T-helper 1 cell treated with Interleukin-12 subunit alpha and Interleukin-12 subunit beta and Interleukin-4 antibody, amounts not matched to agents 30 ng/mL and 1 ng/mL, for 36 hours (primary cell): ENCODE results near the gene AMMECR1. TPM values are rescaled to one million over a fixed set of nuclear protein-coding genes. Genes with fewer than 3 reads are reported as not detected.
"Not testable (repeated sequence)": the region's sequence is repeated elsewhere in the genome, so short reads cannot be mapped to it uniquely, and the experiment has no call there.

Source experiments
- intact Hi-C: fragments of 100-400 bp; cut with micrococcal nuclease; formaldehyde crosslinking; loops from one replicate; pipeline ENCODE4 v1.15.1; 2024
- total RNA-seq: library from RNA; stranded (reverse); gene quantifications from 2 replicates; pipeline ENCODE4 v1.2.3, GENCODE V29; 2022

AMMECR1 gene
- 11.1 and 11.7 TPM in 2 replicates for total RNA-seq

GRCh38 chrX:110317820-110318663, at the start of gene AMMECR1:
Gene AMMECR1 (minus strand): TSS chrX:110318085. CDS start chrX:110318071, 14 bp downstream.
- intact Hi-C loops, result loop anchor here (1.0 to 5.0 kb wide), 9 partner anchors 88 to 1364 kb away; partner anchors contain the start of genes ACSL4, ALG13 and NXT2

GRCh38 chrX:110363244-110363643, 45.4 kb upstream of the AMMECR1 start:
- intact Hi-C loops, result no loop called here

- intact Hi-C loops, result no loop called here
These were observed 41.4 kb upstream of the AMMECR1 start for GRCh38 chrX:110359273-110359672.

- intact Hi-C loops, result no loop called here
These were observed 40.7 kb upstream of the AMMECR1 start, which contains the start of gene RTL9 for GRCh38 chrX:110358548-110358947. Gene RTL9 (plus strand): TSS chrX:110358848. CDS start chrX:110450618, 91,770 bp downstream.

GRCh38 chrX:110346681-110347080, 28.8 kb upstream of the AMMECR1 start:
- intact Hi-C loops, result no loop called here

GRCh38 chrX:110341189-110342035, 23.5 kb upstream of the AMMECR1 start:
- intact Hi-C loops, result no loop called here

GRCh38 chrX:110338935-110339334, 21.1 kb upstream of the AMMECR1 start:
- intact Hi-C loops, result no loop called here

GRCh38 chrX:110333458-110333857, 15.6 kb upstream of the AMMECR1 start:
- intact Hi-C loops, result not testable (repeated sequence)

GRCh38 chrX:110331444-110332030, 13.7 kb upstream of the AMMECR1 start:
- intact Hi-C loops, result no loop called here

- intact Hi-C loops, result not testable (repeated sequence)
These were observed 10.7 kb upstream of the AMMECR1 start for GRCh38 chrX:110328613-110329012.

- intact Hi-C loops, result no loop called here
These were observed 9.5 kb upstream of the AMMECR1 start for GRCh38 chrX:110327336-110327735.

- intact Hi-C loops, result no loop called here
These were observed 8.8 kb upstream of the AMMECR1 start for GRCh38 chrX:110326712-110327111.

- intact Hi-C loops, result no loop called here
These were observed 4.7 kb upstream of the AMMECR1 start for GRCh38 chrX:110322603-110323002.

GRCh38 chrX:110321670-110322069, 3.8 kb upstream of the AMMECR1 start:
- intact Hi-C loops, result no loop called here

- intact Hi-C loops, result no loop called here
These were observed 3.2 kb upstream of the AMMECR1 start for GRCh38 chrX:110321081-110321480.

- intact Hi-C loops, result no loop called here
These were observed 2.6 kb upstream of the AMMECR1 start for GRCh38 chrX:110320381-110320987.

GRCh38 chrX:110318664-110318968, 731 bp upstream of the AMMECR1 start:
- intact Hi-C loops, result loop anchor here (1.0 to 5.0 kb wide), 8 partner anchors 88 to 1364 kb away; partner anchors contain the start of genes ACSL4, ALG13 and NXT2

- intact Hi-C loops, result loop anchor here (2.0 to 5.0 kb wide), 5 partner anchors 95 to 1365 kb away; partner anchors contain the start of gene ALG13
These were observed 645 bp downstream of the AMMECR1 start for GRCh38 chrX:110317061-110317819.

- intact Hi-C loops, result loop anchor here (2.0 to 5.0 kb wide), 5 partner anchors 96 to 1366 kb away; partner anchors contain the start of gene ALG13
These were observed 1.4 kb downstream of the AMMECR1 start for GRCh38 chrX:110316351-110317060.

GRCh38 chrX:110315551-110315950, 2.3 kb downstream of the AMMECR1 start:
- intact Hi-C loops, result loop anchor here (5.0 kb wide), 4 partner anchors 97 to 1367 kb away; partner anchors contain the start of gene ALG13
